ENCODE measurements around the gene EI24.
A peak's percentile ranks its signal among the peaks of the same experiment; 100 is the strongest.

The EI24 gene

GRCh38 chr11:125593114-125593820 lies 24.0 kb downstream of the EI24 start:
- Histone ChIP-seq H3K27me3 (ENCODE audit: control insufficient read depth, low read length) (no peaks in the 10 kb centered on the region), H3K9me2 (replicated peaks; ENCODE audit: control insufficient read depth, low read length) (no peaks in the 10 kb centered on the region), H3K36me3 (ENCODE audit: control insufficient read depth, low read length) (peaks cover 42% of the 10 kb centered on the region), H3K4me3 (ENCODE audit: low read length) (peak overlapping the region; percentile 92), H3F3A (ENCODE audit: control insufficient read depth, insufficient read depth) (no peaks in the 10 kb centered on the region), H3K4me1 (ENCODE audit: control insufficient read depth, low read length) (peaks cover 29% of the 10 kb centered on the region), H3K4me2 (ENCODE audit: low read length) (peak overlapping the region; percentile 74), H3K9me3 (ENCODE audit: control insufficient read depth, insufficient read depth, low read length) (no peaks in the 10 kb centered on the region), H4K20me1 (ENCODE audit: control insufficient read depth, insufficient read depth, low read depth, low read length) (no peaks in the 10 kb centered on the region), H3K27ac (ENCODE audit: low read depth, low read length) (peak overlapping the region; percentile 69), H3K79me2 (ENCODE audit: control insufficient read depth, low read length) (peaks cover 68% of the 10 kb centered on the region)
- no peak for TF ChIP-seq CTCF (IDR thresholded peaks at IDR 0.05; ENCODE audit: low read depth, low read length, poor library complexity, severe bottlenecking)
- no peak for TF ChIP-seq EZH2phosphoT487 (IDR thresholded peaks at IDR 0.05; ENCODE audit: borderline replicate concordance, low read length)

GRCh38 chr11:125594958-125595357 lies 25.7 kb downstream of the EI24 start:
- TF ChIP-seq EZH2phosphoT487 (IDR thresholded peaks at IDR 0.05; ENCODE audit: borderline replicate concordance, low read length) = no peak
- no peak for TF ChIP-seq CTCF (IDR thresholded peaks at IDR 0.05; ENCODE audit: low read depth, low read length, poor library complexity, severe bottlenecking)
- Histone ChIP-seq H3K27ac (ENCODE audit: low read depth, low read length) (peak overlapping the region; percentile 39), H3K4me2 (ENCODE audit: low read length) (peak overlapping the region; percentile 74)

GRCh38 chr11:125600663-125601062 lies 31.4 kb downstream of the EI24 start:
- no peaks in the 10 kb centered on the region; the same call in 1 of the 2 replicates for H3F3A ChIP-seq (ENCODE audit: control insufficient read depth, insufficient read depth)
- no peak overlapping the region for H3K4me2 ChIP-seq (ENCODE audit: low read length)
- H3K27me3 ChIP-seq (ENCODE audit: control insufficient read depth, low read length) = no peaks in the 10 kb centered on the region
- H3K9me3 ChIP-seq (ENCODE audit: control insufficient read depth, insufficient read depth, low read length) = no peaks in the 10 kb centered on the region
- H4K20me1 ChIP-seq (ENCODE audit: control insufficient read depth, insufficient read depth, low read depth, low read length) = no peaks in the 10 kb centered on the region
- H3K9me2 ChIP-seq (replicated peaks; ENCODE audit: control insufficient read depth, low read length) = no peaks in the 10 kb centered on the region
- TF ChIP-seq EZH2phosphoT487 (IDR thresholded peaks at IDR 0.05; ENCODE audit: borderline replicate concordance, low read length) (no peak), CTCF (IDR thresholded peaks at IDR 0.05; ENCODE audit: low read depth, low read length, poor library complexity, severe bottlenecking) (no peak)
- no peak overlapping the region for H3K27ac ChIP-seq (ENCODE audit: low read depth, low read length)
- H3K36me3 ChIP-seq (ENCODE audit: control insufficient read depth, low read length) = peaks cover 90% of the 10 kb centered on the region
- peaks cover 1% of the 10 kb centered on the region for H3K4me1 ChIP-seq (ENCODE audit: control insufficient read depth, low read length)
- no peak overlapping the region for H3K4me3 ChIP-seq (ENCODE audit: low read length)
- peaks cover 34% of the 10 kb centered on the region for H3K79me2 ChIP-seq (ENCODE audit: control insufficient read depth, low read length)

More at GRCh38 chr11:125594958-125595357, 25.7 kb downstream of the EI24 start:
- H3K9me2 ChIP-seq (replicated peaks; ENCODE audit: control insufficient read depth, low read length) = no peaks in the 10 kb centered on the region
- peaks cover 29% of the 10 kb centered on the region for H3K4me1 ChIP-seq (ENCODE audit: control insufficient read depth, low read length)
- no peaks in the 10 kb centered on the region for H3F3A ChIP-seq (ENCODE audit: control insufficient read depth, insufficient read depth)
- H3K36me3 ChIP-seq (ENCODE audit: control insufficient read depth, low read length) = peaks cover 53% of the 10 kb centered on the region
- H3K27me3 ChIP-seq (ENCODE audit: control insufficient read depth, low read length) = no peaks in the 10 kb centered on the region
- no peaks in the 10 kb centered on the region for H3K9me3 ChIP-seq (ENCODE audit: control insufficient read depth, insufficient read depth, low read length)
- peak overlapping the region; percentile 92 for H3K4me3 ChIP-seq (ENCODE audit: low read length)
- H4K20me1 ChIP-seq (ENCODE audit: control insufficient read depth, insufficient read depth, low read depth, low read length) = no peaks in the 10 kb centered on the region
- peaks cover 78% of the 10 kb centered on the region for H3K79me2 ChIP-seq (ENCODE audit: control insufficient read depth, low read length)

Data from DOHH2 (cell line).